GM12878 (cell line): ENCODE measurements around the gene NLGN3. TPM values are rescaled to one million over a fixed set of nuclear protein-coding genes. Genes with fewer than 3 reads are reported as not detected.
"Not testable (repeated sequence)": the region's sequence is repeated elsewhere in the genome, so short reads cannot be mapped to it uniquely, and the experiment has no call there.

ENCODE experiments used
- ATAC-seq: fragments of 200-7000 bp; cut with Tn5 transposase; 3 replicates; pipeline ENCODE4 v1.9.1; 2020; ENCODE audit warnings: mild to moderate bottlenecking, moderate library complexity
- BruUV-seq: library from RNA; stranded (reverse); fragments of 400-500 nt; replicated peaks from 2 replicates; lab custom pipeline; 2021; lab: Mats Ljungman, UMichigan
- CTCF ChIA-PET: fragments of 300-600 bp; sonication (Branson Sonifier 250); formaldehyde crosslinking; extraction: SDS; loops from one replicate; lab custom pipeline; 2021; ENCODE audit warnings: inconsistent platforms; lab: Yijun Ruan, JAX
- POLR2A ChIA-PET: fragments of 350-600 bp; formaldehyde crosslinking; extraction: SDS; loops from one replicate; lab custom pipeline; 2021; ENCODE audit warnings: inconsistent platforms; lab: Charles Lee
- RAD21 ChIA-PET: fragments of 300-600 bp; sonication (Branson Sonifier 250); formaldehyde crosslinking; loops from one replicate; lab custom pipeline; 2023; ENCODE audit warnings: antibody characterized with exemption; ENCODE audit not compliant: unreplicated experiment; lab: Charles Lee
- SMC1A ChIA-PET: fragments of 300-600 bp; sonication (Branson Sonifier 250); formaldehyde crosslinking; loops from one replicate; lab custom pipeline; 2023; ENCODE audit not compliant: unreplicated experiment, uncharacterized antibody; lab: Charles Lee
- DNase-seq: peaks from one replicate; pipeline ENCODE4 v3.0.0-alpha.2; 2011; ENCODE audit warnings: low read depth, low spot score
- FAIRE-seq: peaks from 3 replicates; lab custom pipeline; 2011; peaks lifted over from hg19 to GRCh38; lab: Jason Lieb, UNC
- H2AFZ ChIP-seq: 2 replicates; pipeline ENCODE4 v1.6.0; 2011; ENCODE audit warnings: low read depth, low read length, control low read depth; ENCODE audit not compliant: control insufficient read depth
- H3K27ac ChIP-seq: 2 replicates; pipeline ENCODE4 v1.5.1; 2011; ENCODE audit warnings: control low read depth; ENCODE audit not compliant: control insufficient read depth, insufficient read depth
- H3K27me3 ChIP-seq, 2 experiments: replicated peaks in 1 of 2; 2 replicates each; pipeline versions ENCODE4 v1.6.0 to v1.6.1; 2011; ENCODE audit warnings: low read length in 1 of 2; ENCODE audit not compliant: control insufficient read depth in 2 of 2, insufficient read depth in 2 of 2
- H3K36me3 ChIP-seq, 2 experiments: 2 replicates each; pipeline ENCODE4 v1.5.1; 2011; ENCODE audit warnings: low read length in 1 of 2; ENCODE audit not compliant: control insufficient read depth in 2 of 2, insufficient read depth in 2 of 2
- H3K4me1 ChIP-seq: 2 replicates; pipeline ENCODE4 v1.6.1; 2011; ENCODE audit warnings: mild to moderate bottlenecking, low read length, moderate library complexity, mixed read lengths; ENCODE audit not compliant: control insufficient read depth, insufficient read depth
- H3K4me2 ChIP-seq: 2 replicates; pipeline ENCODE4 v1.6.0; 2011; ENCODE audit warnings: control low read depth; ENCODE audit not compliant: control insufficient read depth, insufficient read depth
- H3K4me3 ChIP-seq: fragments of 200-600 bp; sonication (generic); 2 replicates; pipeline ENCODE4 v1.5.1; 2016
- H3K79me2 ChIP-seq: 2 replicates; pipeline ENCODE4 v1.6.0; 2011; ENCODE audit warnings: low read length; ENCODE audit not compliant: control insufficient read depth, insufficient read depth
- H3K9ac ChIP-seq: 2 replicates; pipeline ENCODE4 v1.8.0; 2011; ENCODE audit warnings: low read length, control low read depth, mixed read lengths; ENCODE audit not compliant: control insufficient read depth, insufficient read depth
- H3K9me3 ChIP-seq: replicated peaks from 3 replicates; pipeline ENCODE4 v1.5.1; 2011; ENCODE audit warnings: mild to moderate bottlenecking, low read length; ENCODE audit not compliant: control insufficient read depth, insufficient read depth
- H4K20me1 ChIP-seq: 2 replicates; pipeline ENCODE4 v1.6.0; 2011; ENCODE audit not compliant: control insufficient read depth, insufficient read depth
- BHLHE40 ChIP-seq, 2 experiments: fragments of 450-650 bp in 1 of 2; IDR thresholded peaks; 2 replicates each; pipeline ENCODE4 v1.6.1; 2011 to 2017; ENCODE audit warnings: low read depth in 2 of 2, borderline replicate concordance in 1 of 2, improper control_type of control experiment in 1 of 2, low read length in 1 of 2, mild to moderate bottlenecking in 1 of 2
- EED ChIP-seq: sonication (generic); IDR thresholded peaks from 2 replicates; pipeline ENCODE4 v1.6.1; 2016; ENCODE audit warnings: antibody characterized with exemption, low read depth
- MEF2B ChIP-seq: fragments of 450-650 bp; IDR thresholded peaks from 2 replicates; pipeline ENCODE4 v1.6.1; 2018; ENCODE audit warnings: mild to moderate bottlenecking, moderate library complexity; ENCODE audit not compliant: partially characterized antibody, poor library complexity, severe bottlenecking
- PBX3 ChIP-seq: IDR thresholded peaks from 2 replicates; pipeline ENCODE4 v1.6.1; 2011; ENCODE audit warnings: mild to moderate bottlenecking, low read depth, low read length, moderate library complexity; ENCODE audit not compliant: insufficient replicate concordance
- STAT1 ChIP-seq: fragments of 450-650 bp; conservative IDR thresholded peaks from 2 replicates; pipeline ENCODE4 v1.6.1; 2014; ENCODE audit warnings: antibody characterized with exemption, mild to moderate bottlenecking
- ZBTB4 ChIP-seq: fragments of 450-650 bp; formaldehyde crosslinking; IDR thresholded peaks from 2 replicates; pipeline ENCODE4 v1.4.0; 2022; ENCODE audit warnings: mild to moderate bottlenecking, moderate library complexity
- WGBS: methylation state at CpG from one replicate; pipeline ENCODE4 v1.1.6; 2016; ENCODE audit warnings: low lambda C conversion rate; ENCODE audit not compliant: insufficient replicate concordance, insufficient coverage; ENCODE audit errors: missing lambda C conversion rate; 5-methylcytosine and 5-hydroxymethylcytosine counted together
- in situ Hi-C: fragments of 300-500 bp; cut with MboI; formaldehyde crosslinking; loops from 9 replicates; pipeline ENCODE4 v1.14.3; 2018; ENCODE audit warnings: mixed read lengths
- intact Hi-C: fragments of 100-400 bp; cut with micrococcal nuclease; formaldehyde crosslinking; loops from one replicate; pipeline ENCODE4 v1.14.2; 2022; ENCODE audit not compliant: unreplicated experiment
- polyA plus RNA-seq, 11 experiments: library from polyadenylated mRNA; depleted of rRNA in 4 of 11; unstranded in 6 of 11; stranded (reverse) in 5 of 11; fragments of >200 nt; fragmentation: Nextera tagmentation in 4 of 11; fragmentation: Illumina TruSeq in 1 of 11; extraction: Ambion mirVana in 4 of 11; extraction: Trizol in 1 of 11; gene quantifications; 1 replicate in 1 of 11; 2 replicates in 10 of 11; pipeline versions ENCODE4 v1.2.1 to v1.2.3, GENCODE V29; 2011 to 2016; ENCODE audit warnings: inconsistent platforms in 2 of 11, missing spikeins in 2 of 11, low read depth in 1 of 11
- total RNA-seq, 4 experiments: library from RNA; depleted of rRNA in 3 of 4; stranded (reverse); fragments of >200 nt in 3 of 4; fragmentation: Illumina TruSeq in 1 of 4; extraction: Trizol in 1 of 4; gene quantifications; 2 replicates each; pipeline versions ENCODE4 v1.2.1 to v1.2.3, GENCODE V29; 2013 to 2021

Gene NLGN3
- total and polyA plus RNA-seq, 10 of the 15 experiments (the other 5 are each of a cell fraction or from before 2014, with no cell fraction given), result 0.07 to 0.73 (median 0.28) TPM

DNA sequence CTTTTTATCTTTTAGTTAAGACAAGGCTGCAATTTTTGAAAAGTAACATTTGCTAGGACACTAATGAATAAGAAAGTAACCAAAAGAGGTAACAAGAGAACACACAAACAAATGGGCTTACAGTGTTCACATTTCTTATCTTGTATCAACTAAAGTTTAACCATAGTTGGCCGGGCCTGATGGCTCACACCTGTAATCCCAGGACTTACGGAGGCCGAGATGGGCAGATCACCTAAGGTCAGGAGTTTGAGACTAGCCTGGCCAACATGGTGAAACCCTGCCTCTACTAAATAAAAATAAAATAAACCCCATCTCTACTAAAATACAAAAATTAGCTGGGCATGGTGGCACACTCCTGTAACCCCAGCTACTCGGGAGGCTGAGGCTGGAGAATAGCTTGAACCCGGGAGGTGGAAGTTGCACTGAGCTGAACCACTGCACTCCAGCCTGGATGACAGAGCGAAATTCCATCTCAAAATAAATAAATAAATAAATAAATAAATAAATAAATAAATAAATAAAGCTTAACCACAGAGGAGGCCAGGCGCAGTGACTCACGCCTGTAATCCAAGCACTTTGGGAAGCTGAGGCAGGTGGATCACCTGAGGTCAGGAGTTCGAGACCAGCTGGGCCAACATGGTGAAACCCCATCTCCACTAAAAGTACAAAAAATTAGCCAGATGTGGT is 36.1 kb downstream of the NLGN3 start:
- H3K79me2 ChIP-seq, H3K4me3 ChIP-seq, in situ Hi-C loops, H2AFZ ChIP-seq, H3K9me3 ChIP-seq, FAIRE-seq, BruUV-seq, H3K27ac ChIP-seq, DNase-seq, H3K9ac ChIP-seq, H3K4me1 ChIP-seq, H3K27me3 ChIP-seq, H4K20me1 ChIP-seq, H3K36me3 ChIP-seq, ATAC-seq: not testable (repeated sequence)
- ChIA-PET CTCF (interaction anchor here (0.7 to 7.2 kb wide), 8 partner anchors 16 to 210 kb away, joined by 3 to 55 read pairs (median 7); partner anchors contain the start of gene TAF1), POLR2A (interaction anchor here (0.6 to 7.8 kb wide), 7 partner anchors 16 to 185 kb away, joined by 3 to 76 read pairs (median 5); partner anchors contain the start of genes IL2RG, MED12 and TAF1), SMC1A (interaction anchor here (0.7 to 4.4 kb wide), 12 partner anchors 17 to 411 kb away, joined by 3 to 43 read pairs (median 5); partner anchors contain the start of genes FOXO4, IL2RG and TAF1), RAD21 (interaction anchor here (0.6 to 4.8 kb wide), 6 partner anchors 16 to 210 kb away, joined by 3 to 49 read pairs (median 4); no protein-coding TSS in a partner anchor)
- peak overlapping the region; percentile 63 for H3K4me2 ChIP-seq
- 54% methylated on average over 9 of the region's 9 CpGs for WGBS
- intact Hi-C loops, result loop anchor here (2.0 to 5.0 kb wide), 2 partner anchors 72 to 186 kb away; partner anchors contain the start of genes TAF1 and ZMYM3

DNA sequence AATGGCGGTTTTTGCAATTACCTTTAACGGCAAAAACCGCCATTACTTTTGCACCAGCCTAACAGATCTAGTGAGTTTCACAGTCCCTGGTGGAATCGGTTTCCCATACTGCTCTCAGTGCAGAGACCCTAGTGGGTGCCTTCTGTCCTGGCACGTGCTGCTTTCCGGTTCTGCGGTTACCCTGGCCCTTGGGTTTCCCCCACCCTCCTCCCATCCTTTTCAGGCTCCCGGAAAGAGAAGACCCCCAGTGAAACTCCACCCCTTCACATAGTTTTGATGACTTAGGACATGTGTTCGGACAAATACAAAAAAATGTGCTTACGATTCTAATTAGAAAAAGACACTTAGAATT is 36.9 kb downstream of the NLGN3 start:
- CTCF ChIA-PET, result interaction anchor here (0.6 to 7.2 kb wide), 8 partner anchors 15 to 372 kb away, joined by 3 to 55 read pairs (median 10); partner anchors contain the start of gene TAF1
- in situ Hi-C loops, result no loop called here
- no peak for TF ChIP-seq STAT1
- peak; percentile 86 to 93 for TF ChIP-seq BHLHE40 (IDR thresholded peaks at IDR 0.05; ENCODE audit: borderline replicate concordance in 1 of 2, low read depth in 2 of 2, low read length in 1 of 2)
- no peak for TF ChIP-seq ZBTB4
- TF ChIP-seq EED, result no peak; the same call in 1 of the 2 replicates
- no peak for TF ChIP-seq PBX3
- TF ChIP-seq MEF2B, result no peak

More for the DNA sequence above, 36.9 kb downstream of the NLGN3 start:
- BruUV-seq, result no TSS peak
- Histone ChIP-seq H3K79me2 (no peaks in the 10 kb centered on the region; the same call in 1 of the 2 replicates), H3K4me3 (peak overlapping the region; percentile 54), H3K9ac (peak overlapping the region; percentile 86), H3K27ac (peak overlapping the region; percentile 93), H3K4me2 (peak overlapping the region; percentile 63), H4K20me1 (no peaks in the 10 kb centered on the region), H3K9me3 (no peaks in the 10 kb centered on the region), H3K27me3 (no peaks in the 10 kb centered on the region), H3K36me3 (peaks cover 0 to 3% of the 10 kb centered on the region in 2 experiments; a peak in 2 of 4 replicates), H2AFZ (peak overlapping the region; percentile 56), H3K4me1 (no peaks in the 10 kb centered on the region)
- ChIA-PET POLR2A (interaction anchor here (1.0 to 7.8 kb wide), 11 partner anchors 9 to 184 kb away, joined by 3 to 76 read pairs (median 8); partner anchors contain the start of genes FOXO4, IL2RG, MED12 and NONO), RAD21 (interaction anchor here (0.6 to 4.8 kb wide), 10 partner anchors 15 to 471 kb away, joined by 3 to 49 read pairs (median 4); partner anchors contain the start of genes MED12 and NONO), SMC1A (interaction anchor here (0.8 to 4.4 kb wide), 8 partner anchors 11 to 185 kb away, joined by 3 to 43 read pairs (median 11); partner anchors contain the start of genes NONO and TAF1)
- intact Hi-C loops, result loop anchor here (2.0 to 5.0 kb wide), 2 partner anchors 71 to 185 kb away; partner anchors contain the start of genes TAF1 and ZMYM3
- FAIRE-seq (peak; percentile 83), ATAC-seq (peak; percentile 60), DNase-seq (no peak)
- 26% methylated on average over 10 of the region's 10 CpGs for WGBS
